GM18511 (cell line): ENCODE data around the gene TBC1D17.
A peak's percentile ranks its signal among the peaks of the same experiment; 100 is the strongest.

Source experiments
- ATAC-seq: cut with Tn5 transposase; IDR thresholded peaks from one replicate; pipeline ENCODE4 v1.9.1; 2021; ENCODE audit warnings: mild to moderate bottlenecking, moderate library complexity; ENCODE audit not compliant: unreplicated experiment

TBC1D17 gene

GRCh38 chr19:49877020-49877878 is at the start of gene TBC1D17, which contains the start of gene AKT1S1:
TSS of gene TBC1D17 (plus strand) at chr19:49877702. CDS start at chr19:49877724, 22 bp downstream.
TSS of gene AKT1S1 (minus strand) at chr19:49877355. CDS start at chr19:49873295, 4,060 bp downstream.
- peak; percentile 67 for ATAC-seq

GRCh38 chr19:49829200-49829599 is 48.3 kb upstream of the TBC1D17 start:
- ATAC-seq: no peak

GRCh38 chr19:49829721-49830120 is 47.8 kb upstream of the TBC1D17 start:
- no peak for ATAC-seq

GRCh38 chr19:49830766-49831165 is 46.7 kb upstream of the TBC1D17 start:
- no peak for ATAC-seq

- ATAC-seq: no peak
Measured at GRCh38 chr19:49831592-49831991, 45.9 kb upstream of the TBC1D17 start.

GRCh38 chr19:49832556-49832955 is 44.9 kb upstream of the TBC1D17 start:
- ATAC-seq: no peak

- ATAC-seq: no peak
Measured at GRCh38 chr19:49833599-49833998, 43.9 kb upstream of the TBC1D17 start.

GRCh38 chr19:49835562-49835961 is 41.9 kb upstream of the TBC1D17 start:
- ATAC-seq: no peak

GRCh38 chr19:49836176-49837008 is 41.1 kb upstream of the TBC1D17 start:
- ATAC-seq: no peak

- no peak for ATAC-seq
Measured at GRCh38 chr19:49837009-49837310, 40.5 kb upstream of the TBC1D17 start.

GRCh38 chr19:49837425-49837824 is 40.1 kb upstream of the TBC1D17 start:
- ATAC-seq: no peak

GRCh38 chr19:49838885-49839588 is 38.5 kb upstream of the TBC1D17 start:
- no peak for ATAC-seq

GRCh38 chr19:49839713-49840112 is 37.8 kb upstream of the TBC1D17 start:
- no peak for ATAC-seq

GRCh38 chr19:49840321-49840720 is 37.2 kb upstream of the TBC1D17 start:
- no peak for ATAC-seq

- ATAC-seq: no peak
Measured at GRCh38 chr19:49840736-49841249, 36.7 kb upstream of the TBC1D17 start.

- ATAC-seq: no peak
Measured at GRCh38 chr19:49843265-49843664, 34.2 kb upstream of the TBC1D17 start.

- no peak for ATAC-seq
Measured at GRCh38 chr19:49844138-49845095, 33.1 kb upstream of the TBC1D17 start.

- no peak for ATAC-seq
Measured at GRCh38 chr19:49845414-49845813, 32.1 kb upstream of the TBC1D17 start.

GRCh38 chr19:49846408-49846807 is 31.1 kb upstream of the TBC1D17 start:
- no peak for ATAC-seq
